Measurements from ENCODE around the gene P4HB. TPM values are rescaled to one million over a fixed set of nuclear protein-coding genes. Genes with fewer than 3 reads are reported as not detected.

P4HB gene
- total and polyA plus RNA-seq, 3 donors from 2014 or later = 205 to 230 (median 213) TPM

DNA sequence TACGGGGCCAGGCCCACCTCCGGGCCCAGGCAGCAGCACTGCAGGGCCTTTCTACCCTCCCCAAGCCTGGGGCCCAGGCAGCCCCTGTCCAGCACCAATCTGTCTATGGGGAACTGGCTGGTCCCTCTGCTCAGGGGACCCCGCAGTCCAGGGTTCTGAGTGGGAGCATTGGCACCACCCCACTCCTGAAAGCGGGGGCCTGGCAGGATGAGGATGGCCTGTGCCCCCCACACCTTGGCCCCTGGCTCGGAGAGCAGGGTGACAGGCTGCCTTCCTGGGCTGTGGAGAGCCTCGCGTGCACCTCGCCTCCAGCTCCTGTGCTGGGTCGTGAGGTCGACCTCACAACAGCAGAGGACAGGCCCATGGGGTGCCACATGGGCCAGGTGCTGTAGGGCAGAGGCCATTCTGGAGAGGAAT is 43.1 kb upstream of the P4HB start:
- TF ChIP-seq POLR2A (IDR thresholded peaks at IDR 0.05) = no peak
- TF ChIP-seq, protein P1, sequence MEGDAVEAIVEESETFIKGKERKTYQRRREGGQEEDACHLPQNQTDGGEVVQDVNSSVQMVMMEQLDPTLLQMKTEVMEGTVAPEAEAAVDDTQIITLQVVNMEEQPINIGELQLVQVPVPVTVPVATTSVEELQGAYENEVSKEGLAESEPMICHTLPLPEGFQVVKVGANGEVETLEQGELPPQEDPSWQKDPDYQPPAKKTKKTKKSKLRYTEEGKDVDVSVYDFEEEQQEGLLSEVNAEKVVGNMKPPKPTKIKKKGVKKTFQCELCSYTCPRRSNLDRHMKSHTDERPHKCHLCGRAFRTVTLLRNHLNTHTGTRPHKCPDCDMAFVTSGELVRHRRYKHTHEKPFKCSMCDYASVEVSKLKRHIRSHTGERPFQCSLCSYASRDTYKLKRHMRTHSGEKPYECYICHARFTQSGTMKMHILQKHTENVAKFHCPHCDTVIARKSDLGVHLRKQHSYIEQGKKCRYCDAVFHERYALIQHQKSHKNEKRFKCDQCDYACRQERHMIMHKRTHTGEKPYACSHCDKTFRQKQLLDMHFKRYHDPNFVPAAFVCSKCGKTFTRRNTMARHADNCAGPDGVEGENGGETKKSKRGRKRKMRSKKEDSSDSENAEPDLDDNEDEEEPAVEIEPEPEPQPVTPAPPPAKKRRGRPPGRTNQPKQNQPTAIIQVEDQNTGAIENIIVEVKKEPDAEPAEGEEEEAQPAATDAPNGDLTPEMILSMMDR (IDR thresholded peaks at IDR 0.05) = no peak
- DNase-seq = no peak

DNA sequence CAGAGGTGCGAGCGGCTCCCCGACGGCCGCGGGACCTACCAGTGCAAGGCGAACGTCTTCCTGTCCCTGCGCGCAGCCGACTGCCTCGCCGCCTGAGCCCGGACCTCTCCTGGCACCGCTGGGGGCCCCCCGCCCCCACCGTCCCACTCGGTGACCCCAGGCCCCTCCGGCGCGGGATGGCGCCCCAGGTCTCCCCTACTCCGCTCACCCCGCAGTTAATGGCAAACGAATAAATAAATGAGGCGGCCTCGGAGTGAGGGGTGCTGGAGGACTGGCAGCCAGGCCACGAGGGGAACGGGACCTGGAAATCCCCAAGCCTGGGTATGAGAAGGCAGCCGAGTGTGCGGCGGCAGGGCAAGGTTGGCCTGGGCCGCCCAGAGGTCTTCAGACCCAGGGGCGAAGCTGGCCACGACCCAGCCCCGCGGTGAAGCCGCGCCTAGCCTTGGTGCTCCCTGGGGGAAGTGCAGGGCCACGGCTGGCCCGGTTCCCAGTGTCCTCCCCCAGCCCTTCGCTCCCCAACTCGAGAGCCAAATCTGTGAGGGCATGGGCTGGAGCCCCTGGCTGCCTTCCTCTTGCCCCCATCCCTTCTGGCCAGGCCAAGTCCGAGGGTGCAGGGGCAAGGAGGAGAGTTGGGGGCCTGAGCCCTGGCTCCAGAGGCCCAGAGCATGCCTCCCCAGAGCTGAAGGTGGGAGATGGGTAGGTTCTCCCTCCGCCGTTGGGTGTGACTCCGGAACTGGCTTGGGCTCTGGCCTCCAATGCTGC is 42.5 kb upstream of the P4HB start:
- intact Hi-C loops (cut with DNase I; ENCODE audit: low total_unique reads) = no loop called here
- no peak overlapping the region for H3K27ac ChIP-seq

More for the DNA sequence above, 43.1 kb upstream of the P4HB start:
- no peak overlapping the region for H3K4me3 ChIP-seq
- H3K27ac ChIP-seq = no peak overlapping the region
- WGBS, 2 donors = 88 to 89% methylated on average over 3 to 10 of the region's 10 CpGs
- no peaks in the 10 kb centered on the region for H3K9me3 ChIP-seq
- H3K4me1 ChIP-seq = peaks cover 6% of the 10 kb centered on the region
- no peaks in the 10 kb centered on the region for H3K27me3 ChIP-seq
- intact Hi-C loops (cut with DNase I; ENCODE audit: low total_unique reads) = no loop called here
- no peaks in the 10 kb centered on the region for H3K36me3 ChIP-seq (ENCODE audit: low read depth, missing control alignments)

DNA sequence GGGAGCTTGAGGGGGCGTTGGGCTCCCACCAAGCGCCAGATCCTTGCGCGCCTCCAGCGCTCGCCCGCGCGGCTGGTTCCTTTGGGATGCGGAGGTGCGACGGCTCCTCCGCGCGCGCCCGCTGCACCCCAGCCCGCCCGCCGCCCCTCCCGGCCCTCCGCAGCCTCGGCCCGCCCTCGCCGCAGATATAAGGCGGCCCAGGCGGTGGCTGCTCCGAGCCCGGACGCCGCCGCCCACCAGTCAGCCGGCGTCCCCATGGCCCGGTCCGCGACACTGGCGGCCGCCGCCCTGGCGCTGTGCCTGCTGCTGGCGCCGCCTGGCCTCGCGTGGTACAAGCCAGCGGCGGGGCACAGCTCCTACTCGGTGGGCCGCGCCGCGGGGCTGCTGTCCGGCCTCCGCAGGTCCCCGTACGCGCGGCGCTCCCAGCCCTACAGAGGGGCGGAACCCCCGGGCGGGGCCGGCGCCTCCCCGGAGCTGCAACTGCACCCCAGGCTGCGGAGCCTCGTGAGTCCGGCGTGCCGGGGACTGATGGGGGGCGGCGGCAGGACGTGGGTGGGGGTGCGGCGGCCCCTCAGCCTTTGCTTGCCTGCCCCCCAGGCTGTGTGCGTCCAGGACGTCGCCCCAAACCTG is 41.8 kb upstream of the P4HB start, which contains the start of gene NPB:
Gene NPB (plus strand): TSS at position 216 of the 630 bp plus-strand sequence. CDS start 40 bp downstream, at position 256.
- Histone ChIP-seq H3K36me3 (ENCODE audit: low read depth, missing control alignments) (no peaks in the 10 kb centered on the region), H3K9me3 (no peaks in the 10 kb centered on the region), H3K27me3 (no peaks in the 10 kb centered on the region), H3K4me1 (peaks cover 6% of the 10 kb centered on the region), H3K4me3 (peak within 1 kb of the TSS; percentile 26 to 36), H3K27ac (no peak within 1 kb of the TSS)
- WGBS, 2 donors = 5% methylated on average over 10 of the region's 79 CpGs; no CpG with 5 or more reads in 1 of the 2 donors
- TF ChIP-seq, protein P1 (IDR thresholded peaks at IDR 0.05) = no peak
- TF ChIP-seq POLR2A (IDR thresholded peaks at IDR 0.05) = no peak
- intact Hi-C loops (cut with DNase I; ENCODE audit: low total_unique reads) = no loop called here
- DNase-seq = no peak

More for the DNA sequence above, 42.5 kb upstream of the P4HB start:
- H3K36me3 ChIP-seq (ENCODE audit: low read depth, missing control alignments) = no peaks in the 10 kb centered on the region
- peak overlapping the region; percentile 26 to 36 for H3K4me3 ChIP-seq
- no peak for DNase-seq
- TF ChIP-seq, protein P1 (IDR thresholded peaks at IDR 0.05) = no peak
- no peak for TF ChIP-seq POLR2A (IDR thresholded peaks at IDR 0.05)
- H3K27me3 ChIP-seq = no peaks in the 10 kb centered on the region
- H3K9me3 ChIP-seq = no peaks in the 10 kb centered on the region
- 43 to 63% methylated on average over 8 to 40 of the region's 47 CpGs for WGBS, 2 donors
- peaks cover 6% of the 10 kb centered on the region for H3K4me1 ChIP-seq

DNA sequence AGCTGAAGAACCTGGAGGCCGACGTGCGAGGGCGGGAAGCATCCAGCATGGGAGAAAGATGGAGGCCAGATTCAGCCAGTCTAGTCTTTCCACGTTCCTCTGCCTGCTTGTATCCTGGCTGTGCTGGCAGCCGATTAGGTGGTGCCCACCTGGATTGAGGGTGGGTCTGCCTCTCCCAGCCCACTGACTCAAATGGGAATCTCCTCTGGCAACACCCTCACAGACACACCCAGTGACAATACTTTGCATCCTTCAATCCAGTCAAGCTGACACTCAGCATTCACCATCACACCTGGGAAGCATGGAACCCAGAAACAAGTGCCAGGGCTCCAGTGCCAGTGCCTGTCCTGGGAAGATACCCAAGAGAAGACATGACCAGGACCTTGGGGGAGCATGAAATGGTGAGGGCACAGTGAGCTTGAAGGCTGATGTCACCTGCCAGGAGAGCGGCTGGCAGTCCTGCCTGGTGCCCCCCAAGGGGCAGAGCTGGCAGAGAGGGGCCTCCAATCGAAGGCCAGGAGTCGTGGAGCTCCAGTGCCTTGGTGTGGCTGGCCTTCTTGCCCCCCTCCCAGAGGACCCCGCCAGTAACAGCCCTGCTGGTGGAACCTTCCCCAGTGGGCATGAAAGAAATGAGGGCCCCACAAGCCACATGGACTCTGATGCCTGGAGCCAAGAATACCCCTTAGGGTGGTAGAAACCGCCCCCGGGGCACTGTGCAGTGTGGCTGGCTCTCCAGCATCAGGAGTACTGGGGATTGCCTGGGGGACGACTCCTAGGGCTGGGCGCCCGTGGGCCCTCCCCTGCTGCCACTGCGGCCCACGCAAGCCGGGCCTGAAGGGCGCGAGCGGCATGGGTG is 41.1 kb upstream of the P4HB start:
- Histone ChIP-seq H3K9me3 (no peaks in the 10 kb centered on the region), H3K27me3 (no peaks in the 10 kb centered on the region), H3K4me1 (peaks cover 6% of the 10 kb centered on the region), H3K4me3 (peak overlapping the region; percentile 26 to 36), H3K36me3 (ENCODE audit: low read depth, missing control alignments) (no peaks in the 10 kb centered on the region), H3K27ac (no peak overlapping the region)
- whole genome bisulfite sequencing, 2 donors = 53 to 72% methylated on average over 8 to 21 of the region's 21 CpGs
- DNase-seq = no peak
- intact Hi-C loops (cut with DNase I; ENCODE audit: low total_unique reads) = no loop called here
- TF ChIP-seq, protein P1 (IDR thresholded peaks at IDR 0.05) = no peak
- no peak for TF ChIP-seq POLR2A (IDR thresholded peaks at IDR 0.05)
